ENCODE measurements around the gene CSRP2. TPM values are rescaled to one million over a fixed set of nuclear protein-coding genes. Genes with fewer than 3 reads are reported as not detected.

The CSRP2 gene
- total RNA-seq, 2 experiments from 2014 or later, result 0.25 to 0.27 TPM

GRCh38 chr12:76866151-76866567 is 12.7 kb downstream of the CSRP2 start:
- CTCF ChIA-PET, result no interaction called here
- POLR2A ChIA-PET, result no interaction called here

GRCh38 chr12:76864791-76865400 is 13.9 kb downstream of the CSRP2 start:
- ChIA-PET POLR2A (no interaction called here), CTCF (no interaction called here)

- ChIA-PET CTCF (no interaction called here), POLR2A (no interaction called here)
Observed at GRCh38 chr12:76863837-76864236, 15.0 kb downstream of the CSRP2 start.

GRCh38 chr12:76863005-76863670 is 15.7 kb downstream of the CSRP2 start:
- ChIA-PET POLR2A (no interaction called here), CTCF (no interaction called here)

GRCh38 chr12:76860256-76860655 is 18.6 kb downstream of the CSRP2 start:
- ChIA-PET POLR2A (no interaction called here), CTCF (no interaction called here)

GRCh38 chr12:76859611-76860010 is 19.2 kb downstream of the CSRP2 start:
- ChIA-PET POLR2A (no interaction called here), CTCF (no interaction called here)

- ChIA-PET CTCF (no interaction called here), POLR2A (no interaction called here)
Observed at GRCh38 chr12:76856018-76856644, 22.7 kb downstream of the CSRP2 start.

- ChIA-PET POLR2A (no interaction called here), CTCF (no interaction called here)
Observed at GRCh38 chr12:76855271-76855670, 23.5 kb downstream of the CSRP2 start.

- ChIA-PET POLR2A (no interaction called here), CTCF (no interaction called here)
Observed at GRCh38 chr12:76852106-76852505, 26.7 kb downstream of the CSRP2 start.

GRCh38 chr12:76848132-76848531 is 30.7 kb downstream of the CSRP2 start:
- ChIA-PET POLR2A (no interaction called here), CTCF (no interaction called here)

- POLR2A ChIA-PET, result no interaction called here
- CTCF ChIA-PET, result no interaction called here
Observed at GRCh38 chr12:76847260-76847659, 31.6 kb downstream of the CSRP2 start.

- CTCF ChIA-PET, result no interaction called here
- POLR2A ChIA-PET, result no interaction called here
Observed at GRCh38 chr12:76836633-76837032, 42.2 kb downstream of the CSRP2 start.

GRCh38 chr12:76830436-76830835 is 48.4 kb downstream of the CSRP2 start:
- ChIA-PET CTCF (no interaction called here), POLR2A (no interaction called here)

- CTCF ChIA-PET, result no interaction called here
- POLR2A ChIA-PET, result no interaction called here
Observed at GRCh38 chr12:76820888-76821482, 57.8 kb downstream of the CSRP2 start.

GRCh38 chr12:76813972-76814371 is 64.8 kb downstream of the CSRP2 start:
- ChIA-PET CTCF (no interaction called here), POLR2A (no interaction called here)

GRCh38 chr12:76813265-76813664 is 65.6 kb downstream of the CSRP2 start:
- ChIA-PET POLR2A (no interaction called here), CTCF (no interaction called here)

- ChIA-PET CTCF (no interaction called here), POLR2A (no interaction called here)
Observed at GRCh38 chr12:76811976-76812375, 66.8 kb downstream of the CSRP2 start.

- ChIA-PET POLR2A (no interaction called here), CTCF (no interaction called here)
Observed at GRCh38 chr12:76810671-76811419, 68.0 kb downstream of the CSRP2 start.
